AG20443 (cell line): ENCODE data around the gene CDC14A.
"Not testable (repeated sequence)": the region's sequence is repeated elsewhere in the genome, so short reads cannot be mapped to it uniquely, and the experiment has no call there.

Source experiments
- DNase-seq: peaks from one replicate; pipeline ENCODE4 v3.0.0; 2012; ENCODE audit warnings: low spot score, mixed read lengths

The CDC14A gene, protein sequence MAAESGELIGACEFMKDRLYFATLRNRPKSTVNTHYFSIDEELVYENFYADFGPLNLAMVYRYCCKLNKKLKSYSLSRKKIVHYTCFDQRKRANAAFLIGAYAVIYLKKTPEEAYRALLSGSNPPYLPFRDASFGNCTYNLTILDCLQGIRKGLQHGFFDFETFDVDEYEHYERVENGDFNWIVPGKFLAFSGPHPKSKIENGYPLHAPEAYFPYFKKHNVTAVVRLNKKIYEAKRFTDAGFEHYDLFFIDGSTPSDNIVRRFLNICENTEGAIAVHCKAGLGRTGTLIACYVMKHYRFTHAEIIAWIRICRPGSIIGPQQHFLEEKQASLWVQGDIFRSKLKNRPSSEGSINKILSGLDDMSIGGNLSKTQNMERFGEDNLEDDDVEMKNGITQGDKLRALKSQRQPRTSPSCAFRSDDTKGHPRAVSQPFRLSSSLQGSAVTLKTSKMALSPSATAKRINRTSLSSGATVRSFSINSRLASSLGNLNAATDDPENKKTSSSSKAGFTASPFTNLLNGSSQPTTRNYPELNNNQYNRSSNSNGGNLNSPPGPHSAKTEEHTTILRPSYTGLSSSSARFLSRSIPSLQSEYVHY

DNA sequence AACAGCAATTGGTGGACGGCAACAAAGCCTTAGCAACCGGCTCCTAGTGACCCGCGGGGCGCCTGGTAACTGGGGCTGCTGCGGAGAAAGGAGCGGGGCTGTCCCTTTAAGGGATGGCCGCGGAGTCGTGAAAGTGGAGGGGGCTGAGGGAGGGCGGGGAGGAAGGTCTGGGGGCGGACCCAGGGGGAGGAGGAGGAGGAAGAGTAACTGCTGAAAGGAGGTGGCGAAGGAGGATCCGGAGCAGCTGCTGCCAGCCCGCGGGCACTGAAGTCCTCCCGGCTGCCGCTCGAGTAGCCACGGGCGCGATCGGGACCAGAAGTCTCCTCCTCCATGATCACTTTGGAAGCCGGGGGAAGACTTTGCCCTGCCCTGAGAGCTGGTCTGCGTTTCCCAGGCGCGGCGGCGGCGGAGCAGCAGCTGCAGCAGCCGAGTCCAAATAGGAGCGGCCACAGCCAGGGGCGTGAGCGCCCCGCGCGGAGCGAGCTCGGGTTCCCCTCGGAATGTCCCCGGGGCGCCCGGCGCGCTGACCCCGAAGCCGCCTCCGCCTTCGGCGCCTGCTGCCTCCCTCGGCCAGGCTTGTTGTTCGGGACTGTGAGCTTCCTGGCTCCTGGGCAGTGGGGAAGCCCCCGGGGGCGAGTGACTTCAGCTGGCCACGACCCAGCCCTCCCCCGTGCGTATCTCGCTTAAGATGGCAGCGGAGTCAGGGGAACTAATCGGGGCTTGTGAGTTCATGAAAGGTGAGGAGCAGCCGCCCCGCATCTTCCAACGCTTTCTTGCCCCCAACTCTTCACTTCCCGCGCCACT is at the start of gene CDC14A:
Gene CDC14A (plus strand): TSS at position 240 of the 804 bp plus-strand sequence. CDS start 449 bp downstream, at position 689.
- peak; percentile 96 for DNase-seq

DNA sequence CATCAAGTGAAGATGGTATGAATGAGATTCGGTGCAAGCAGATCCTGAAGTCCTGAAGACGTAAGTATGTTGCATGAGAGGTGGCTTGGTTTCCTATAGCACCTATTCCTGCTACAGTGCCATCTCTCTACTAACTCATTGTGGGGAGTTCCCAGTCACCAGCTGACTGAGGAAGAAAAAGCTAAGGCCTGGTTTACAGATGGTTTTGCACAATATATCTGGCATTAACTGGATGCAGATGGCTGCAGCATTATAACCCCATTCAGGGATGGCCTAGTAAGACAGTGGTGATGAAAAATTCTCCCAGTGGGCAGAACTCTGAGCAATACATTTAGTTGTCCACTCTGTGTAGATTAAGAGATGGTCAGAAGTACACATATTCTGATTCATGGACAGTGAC is 49.6 kb upstream of the CDC14A start:
- peak; percentile 39 for DNase-seq

DNA sequence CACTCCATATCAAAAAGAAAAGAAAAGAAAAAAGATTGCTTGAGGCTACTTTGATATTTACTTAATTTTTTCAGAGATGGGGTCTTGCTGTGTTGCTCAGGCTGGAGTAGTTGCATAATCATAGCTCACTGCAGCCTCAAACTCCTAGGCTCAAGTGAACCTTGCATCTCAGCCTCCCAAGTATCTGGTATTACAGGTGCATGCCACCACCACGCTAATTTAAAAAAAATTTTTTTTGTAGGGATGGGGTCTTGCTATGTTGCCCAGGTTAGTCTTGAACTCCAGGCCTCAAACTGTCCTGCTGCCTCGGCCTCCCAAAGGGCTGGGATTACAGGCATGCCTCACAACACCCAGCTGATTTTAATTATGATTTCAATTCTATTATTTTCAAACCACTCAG is 48.1 kb upstream of the CDC14A start:
- DNase-seq, result no peak

DNA sequence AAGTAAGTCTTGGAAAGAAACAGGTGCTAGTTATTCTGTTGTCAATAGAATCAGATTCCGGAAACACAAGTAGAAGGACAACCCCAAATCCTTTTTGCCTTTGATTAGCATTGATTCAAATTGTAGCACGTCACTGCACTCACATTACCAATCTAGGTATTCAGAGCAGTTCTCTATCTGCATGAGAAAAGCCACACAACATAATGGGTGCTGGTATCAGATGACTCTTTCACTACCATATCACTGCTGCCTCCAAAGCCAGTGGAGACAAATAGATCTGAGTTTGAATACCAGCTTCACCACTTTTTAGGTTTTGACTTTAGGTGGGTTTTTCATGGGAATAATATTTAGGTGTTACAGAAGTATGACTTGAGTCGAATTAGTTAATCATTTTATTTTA is 47.4 kb upstream of the CDC14A start:
- no peak for DNase-seq

DNA sequence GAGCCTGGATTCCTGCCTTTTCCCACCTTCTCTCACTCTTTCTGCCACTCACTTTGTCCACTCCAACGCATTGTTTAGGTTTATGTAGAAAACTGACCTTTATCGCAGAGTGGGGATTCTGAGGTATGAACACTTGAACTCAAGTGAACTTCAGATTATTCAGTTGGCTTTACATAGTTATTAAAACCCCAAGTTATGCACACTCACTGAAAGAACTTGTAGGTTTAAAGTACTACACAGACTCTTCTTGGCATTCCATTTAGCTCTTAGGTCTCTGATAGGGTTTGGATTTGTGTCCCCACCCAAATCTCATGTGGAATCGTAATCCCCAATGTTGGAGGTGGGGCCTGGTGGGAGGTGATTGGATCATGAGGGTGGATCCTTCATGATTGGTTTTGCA is 46.4 kb upstream of the CDC14A start:
- no peak for DNase-seq

DNA sequence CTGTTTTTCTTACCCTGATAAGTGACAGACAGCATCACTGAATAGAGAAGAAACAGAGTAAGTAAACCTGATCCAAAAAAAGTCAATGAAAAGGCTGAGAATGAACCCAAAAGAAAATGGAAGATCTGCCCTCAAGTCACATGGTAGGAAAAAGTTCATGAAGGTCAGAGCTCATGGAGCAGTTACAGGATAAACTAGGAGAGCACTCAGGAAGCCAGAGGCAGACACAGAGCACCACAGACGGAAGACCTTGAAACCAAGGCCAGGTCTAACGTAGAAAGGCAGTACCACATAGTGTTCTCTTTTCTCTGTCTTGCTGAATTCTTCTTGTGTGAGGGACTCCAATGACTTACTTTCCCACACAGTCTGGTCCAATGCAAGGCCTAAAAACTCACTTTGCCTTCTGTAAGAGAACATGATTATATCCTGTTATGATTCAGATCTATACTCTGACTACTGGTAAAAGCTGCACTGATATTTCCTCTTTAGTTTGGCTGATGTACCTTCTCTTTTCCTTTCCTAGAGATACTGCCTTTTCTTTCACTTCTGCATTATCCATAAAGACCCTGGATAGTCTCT is 45.5 kb upstream of the CDC14A start:
- DNase-seq, result no peak

DNA sequence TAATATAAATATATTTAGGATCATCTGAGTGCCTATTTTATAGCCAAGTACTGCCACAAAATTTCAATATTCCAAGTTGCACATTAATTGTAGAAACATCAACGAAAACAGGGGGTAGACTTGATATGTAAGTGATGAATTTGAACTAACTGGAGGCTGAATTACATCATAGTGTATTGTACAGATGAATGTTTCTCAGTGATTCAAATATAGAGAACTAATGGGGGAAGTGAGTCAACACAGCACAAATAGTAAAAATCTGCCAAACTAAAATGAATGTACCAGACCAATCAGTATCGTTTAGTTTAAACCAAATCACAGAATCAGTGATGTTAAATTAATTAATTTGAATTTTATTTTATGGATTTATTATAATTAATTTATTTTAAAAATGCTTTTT is 43.5 kb upstream of the CDC14A start:
- peak; percentile 27 for DNase-seq

DNA sequence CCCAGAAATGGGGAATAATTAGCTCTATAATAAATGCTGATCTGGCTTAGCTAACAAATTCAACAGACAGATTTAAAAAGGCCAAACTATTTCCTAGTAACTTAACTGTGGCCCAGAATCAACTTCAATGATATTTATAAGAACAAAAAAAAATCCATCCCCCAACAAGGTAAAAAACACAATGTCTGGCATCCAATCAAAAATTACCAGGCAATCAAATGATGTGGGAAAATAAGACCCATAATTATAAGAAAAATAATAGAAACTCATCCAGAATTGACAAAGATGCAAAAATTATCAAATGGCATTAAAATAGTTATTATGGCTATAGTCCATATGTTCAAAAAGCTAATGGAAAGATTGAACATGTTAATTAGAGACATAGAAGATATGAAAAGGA is 42.4 kb upstream of the CDC14A start:
- no peak for DNase-seq

DNA sequence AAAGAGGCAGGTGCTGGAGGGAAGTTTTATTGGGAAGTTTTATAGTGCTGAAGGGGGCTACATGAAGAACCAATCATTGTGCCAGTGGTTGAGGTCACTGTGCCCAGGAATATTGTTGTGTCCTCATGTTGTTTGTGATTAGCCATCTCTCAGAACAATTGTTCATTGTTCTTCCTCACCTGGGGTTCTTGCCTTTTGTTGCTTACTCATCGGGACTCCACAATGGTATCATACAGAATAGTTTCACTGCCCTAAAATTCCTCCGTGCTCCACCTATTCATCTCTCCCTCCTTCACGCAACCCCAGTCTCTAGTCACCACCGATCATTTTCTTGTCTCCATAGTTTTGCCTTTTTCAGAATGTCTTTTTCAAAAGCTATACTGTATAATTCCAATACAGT is 38.9 kb upstream of the CDC14A start:
- no peak for DNase-seq

DNA sequence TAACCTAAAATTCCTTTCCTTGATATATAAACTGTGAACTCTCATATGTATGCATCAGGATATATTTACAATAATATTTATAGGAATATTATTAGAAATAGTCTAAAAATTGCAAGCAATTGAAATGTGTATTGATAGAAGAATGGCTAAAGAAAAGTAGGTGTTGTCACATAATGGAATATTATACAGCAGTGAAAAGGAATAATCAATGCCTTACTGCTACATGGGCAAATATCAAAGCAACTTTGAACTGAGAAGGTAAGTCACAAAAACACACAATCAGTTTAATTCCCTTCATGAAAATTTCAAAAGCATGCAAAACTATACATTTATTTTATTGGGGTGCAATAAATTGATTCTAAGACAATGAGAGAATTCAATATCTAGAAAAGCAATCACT is 35.7 kb upstream of the CDC14A start:
- DNase-seq, result no peak

DNA sequence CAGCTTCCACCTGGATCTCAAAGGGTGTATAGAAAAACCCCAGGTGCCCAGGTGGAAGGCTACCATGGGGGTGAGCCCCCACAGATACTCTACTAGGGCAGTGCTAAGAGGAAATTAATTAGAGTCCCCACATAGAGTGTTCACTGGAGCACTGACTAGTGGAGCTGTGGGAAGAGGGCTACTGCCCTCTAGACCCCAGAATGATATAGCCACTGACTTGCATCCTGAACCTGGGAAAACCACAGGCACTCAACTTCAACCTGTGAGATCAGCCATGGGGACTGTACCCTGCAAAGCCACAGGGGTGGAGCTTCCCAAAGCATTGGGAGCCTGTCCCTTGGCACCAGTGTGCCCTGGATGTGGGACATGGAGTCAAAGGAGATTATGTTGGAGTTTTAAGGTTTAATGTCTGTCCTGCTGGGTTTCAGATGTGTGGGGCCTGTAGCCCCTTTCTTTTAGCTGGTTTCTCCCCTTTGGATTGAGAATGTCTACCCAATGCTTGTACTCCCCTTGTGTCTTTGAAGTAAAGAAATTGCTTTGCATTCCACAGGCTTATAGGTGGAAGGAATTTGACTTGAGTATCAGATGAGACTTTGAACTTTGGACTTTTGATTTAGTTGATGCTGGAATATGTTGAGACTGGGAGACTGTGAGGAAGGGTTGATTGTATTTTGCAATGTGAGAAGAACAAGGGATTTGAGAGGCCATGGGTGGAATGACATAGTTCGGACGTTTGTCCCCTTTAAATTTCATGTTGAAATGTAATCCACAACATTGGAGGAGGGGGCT is 31.8 kb upstream of the CDC14A start:
- no peak for DNase-seq

DNA sequence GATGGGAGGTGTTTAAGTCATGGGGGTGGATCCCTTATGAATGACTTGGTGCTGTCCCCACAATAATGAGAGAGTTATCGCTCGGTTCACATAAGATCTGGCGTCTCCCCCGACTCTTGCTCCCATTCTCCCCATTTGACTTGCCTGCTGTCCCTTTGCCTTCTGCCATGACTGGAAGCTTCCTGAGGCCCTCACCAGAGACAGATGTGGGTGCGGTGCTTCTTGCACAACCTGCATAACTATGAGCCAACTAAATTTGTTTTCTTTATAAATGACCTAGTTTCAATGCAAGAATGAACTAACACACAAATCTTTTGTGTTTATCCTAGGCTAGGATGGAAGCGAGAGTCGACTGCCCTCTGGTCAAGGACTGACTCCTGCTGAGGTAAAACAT is 31.2 kb upstream of the CDC14A start:
- no peak for DNase-seq

DNA sequence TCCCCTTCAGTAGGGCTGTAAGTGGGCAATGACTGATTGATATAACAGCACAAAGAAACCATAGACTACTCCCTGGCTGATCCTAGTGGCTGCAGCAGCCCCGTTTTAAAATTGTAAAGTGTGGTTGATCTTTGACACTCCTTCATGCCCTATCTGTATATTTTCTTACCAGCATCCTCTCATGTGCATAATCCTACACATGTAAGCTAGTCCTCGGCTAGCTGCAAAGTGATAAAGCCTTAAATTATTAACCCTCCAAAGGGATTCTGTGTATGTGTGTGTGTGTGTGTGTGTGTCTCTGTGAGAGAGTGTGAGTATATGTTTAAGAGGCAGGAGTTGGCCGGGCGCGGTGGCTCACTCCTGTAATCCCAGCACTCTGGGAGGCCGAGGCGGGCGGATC is 30.8 kb upstream of the CDC14A start:
- no peak for DNase-seq

DNA sequence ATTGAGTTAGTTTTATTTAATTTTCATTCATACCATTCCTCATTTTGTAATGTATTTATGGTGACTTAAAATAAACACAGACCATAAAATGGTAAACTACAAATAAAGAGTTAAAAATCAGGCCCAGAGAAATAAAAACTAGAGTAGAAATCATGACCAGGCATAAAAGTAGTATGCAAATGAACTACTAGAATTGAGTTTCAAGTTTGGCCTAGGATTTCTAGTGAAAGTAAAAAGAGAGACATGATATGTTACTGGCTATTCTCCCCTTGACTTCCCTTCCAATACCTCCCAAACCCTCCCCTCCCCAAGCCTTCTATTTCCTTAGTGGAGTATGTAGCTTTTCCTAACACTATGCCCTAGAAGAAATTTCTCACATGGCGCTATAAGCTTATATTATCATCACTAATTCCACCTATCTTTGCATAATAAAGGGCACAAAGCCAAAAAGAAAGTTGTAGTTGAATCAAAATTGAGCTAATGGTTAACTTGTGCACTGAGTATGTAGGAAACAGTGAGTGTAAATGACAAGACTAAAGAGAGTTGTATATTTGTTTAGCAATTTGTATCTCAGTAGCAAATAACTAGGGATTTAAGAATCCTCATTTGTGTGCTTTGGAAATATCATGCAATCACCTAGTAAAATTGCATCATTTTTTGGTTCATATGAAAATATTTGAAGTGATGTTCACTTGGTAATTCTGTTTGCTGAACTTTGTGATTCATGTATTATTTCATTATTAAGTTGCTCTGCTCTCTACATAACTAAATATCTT is 29.7 kb upstream of the CDC14A start:
- peak; percentile 33 for DNase-seq

DNA sequence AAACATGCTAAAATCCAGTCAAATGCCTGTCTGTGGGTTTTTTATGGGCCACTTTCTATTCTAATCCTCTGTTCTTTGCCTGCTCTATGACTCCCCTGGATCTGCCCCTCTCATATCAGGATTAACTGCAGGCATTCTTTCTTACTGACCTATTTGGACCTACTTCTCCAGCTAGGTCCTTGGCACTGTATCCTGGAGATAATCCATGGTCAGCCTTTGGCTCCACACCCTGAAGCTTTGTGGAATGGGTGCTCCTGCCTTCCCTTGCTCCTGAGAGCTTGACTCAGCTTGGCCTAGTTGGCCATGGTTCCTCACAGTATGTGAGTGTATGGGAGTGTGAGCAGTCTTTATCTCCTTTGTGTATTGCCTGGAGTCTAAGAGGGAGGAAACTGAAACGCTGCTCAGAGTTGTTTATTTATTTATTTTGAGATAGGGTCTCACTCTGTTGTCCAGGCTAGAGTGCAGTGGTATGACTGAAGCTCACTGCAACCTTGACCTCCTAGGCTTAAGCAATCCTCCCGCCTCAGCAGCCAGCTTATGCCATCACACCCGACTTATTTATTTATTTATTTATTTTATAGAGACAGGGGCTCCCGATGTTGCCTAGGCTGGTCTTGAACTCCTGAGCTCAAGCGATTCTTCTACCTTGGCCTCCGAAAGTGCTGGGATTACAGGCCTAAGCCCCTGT is 28.7 kb upstream of the CDC14A start:
- DNase-seq, result peak; percentile 18

DNA sequence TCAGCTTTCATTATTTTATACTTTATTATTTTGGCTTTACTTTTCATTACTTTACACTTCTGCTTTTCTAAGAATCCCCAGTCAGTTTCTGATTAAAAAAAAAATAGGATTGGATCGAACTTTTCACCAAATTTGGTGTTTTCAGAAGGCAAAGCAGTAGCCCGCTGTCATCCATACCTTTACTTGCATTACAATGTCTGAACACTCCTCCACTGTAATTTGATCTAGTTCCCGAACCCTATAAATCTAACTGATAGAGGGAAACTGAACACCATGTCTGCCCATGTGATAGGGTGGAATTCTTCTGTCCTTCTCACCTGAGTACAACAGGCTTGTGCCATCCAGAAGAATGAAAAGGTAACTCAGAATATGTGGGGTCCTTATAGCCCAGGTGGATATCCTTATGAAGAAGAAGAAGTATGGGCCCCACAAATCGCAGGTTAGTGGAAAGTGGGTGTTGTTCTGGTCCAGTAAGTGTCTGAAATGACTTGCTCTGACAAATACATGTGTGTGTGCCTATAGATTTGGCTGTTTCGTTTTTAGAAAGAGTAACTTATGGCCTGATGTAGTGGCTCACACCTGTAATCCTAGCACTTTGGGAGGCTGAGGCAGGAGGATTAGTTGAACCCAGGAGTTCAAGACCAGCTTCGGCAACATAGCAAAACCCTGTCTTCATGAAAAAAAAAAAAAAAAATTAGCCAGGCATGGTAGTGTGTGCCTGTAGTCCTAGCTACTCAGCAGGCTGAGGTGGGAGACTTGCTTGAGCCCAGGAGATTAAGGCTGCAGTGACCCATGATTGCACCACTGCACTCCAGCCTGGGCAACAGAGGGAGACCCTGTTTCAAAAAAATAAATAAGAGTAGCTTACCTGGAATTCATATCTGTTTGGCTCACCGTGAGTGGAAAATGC is 26.6 kb upstream of the CDC14A start:
- no peak for DNase-seq

DNA sequence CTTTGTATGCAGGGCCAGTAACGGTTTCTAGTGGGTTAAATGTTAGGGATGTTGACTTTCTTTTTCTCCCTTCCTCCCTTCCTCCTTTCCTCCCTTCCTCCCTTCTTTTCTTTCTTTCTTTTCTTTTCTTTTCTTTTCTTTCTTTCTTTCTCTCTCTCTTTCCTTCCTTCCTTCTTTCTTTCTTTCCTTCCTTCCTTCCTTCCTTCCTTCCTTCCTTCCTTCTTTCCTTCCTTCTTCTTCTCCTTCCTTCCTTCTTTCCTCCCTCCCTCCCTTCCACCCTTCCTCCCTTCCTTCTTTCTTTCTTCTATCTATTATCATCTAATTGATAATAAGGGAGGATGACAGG is 26.0 kb upstream of the CDC14A start:
- DNase-seq, result not testable (repeated sequence)

DNA sequence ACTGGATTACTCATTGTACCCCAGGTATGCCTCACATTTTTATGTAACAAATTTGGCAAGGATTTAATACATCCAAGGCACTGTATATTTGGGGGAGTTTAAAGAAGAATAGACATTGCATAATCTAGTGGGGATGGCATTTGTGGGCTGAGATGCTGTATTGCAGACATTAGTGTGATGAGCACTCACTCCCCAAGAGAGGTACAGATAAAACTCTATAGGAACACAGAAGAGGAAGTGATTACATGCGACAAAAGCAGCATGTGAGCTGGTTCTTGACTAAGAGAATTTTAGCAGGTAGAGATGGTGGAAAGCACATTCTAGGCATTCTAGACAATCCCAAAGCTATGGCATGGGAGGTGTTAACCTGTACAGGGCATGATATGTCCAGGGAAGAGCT is 24.2 kb upstream of the CDC14A start:
- DNase-seq, result no peak

DNA sequence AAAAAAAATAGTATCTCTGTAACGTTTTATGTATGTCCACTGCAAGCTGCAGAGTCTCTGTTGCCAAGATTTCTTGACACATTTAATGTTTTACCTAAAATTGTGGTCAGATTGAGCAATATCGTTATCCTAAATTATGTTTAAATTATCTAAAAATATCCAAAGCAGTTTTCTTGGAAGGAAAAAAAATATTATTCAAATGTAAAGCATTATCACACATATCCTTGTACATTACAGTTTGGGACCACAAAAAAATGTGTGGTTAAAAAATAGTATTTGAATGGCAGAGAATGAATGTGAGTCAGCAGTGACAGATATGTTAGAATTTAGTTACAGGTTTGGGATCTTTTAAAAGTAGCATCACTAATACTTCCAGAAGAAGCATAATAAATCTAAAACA is 21.2 kb upstream of the CDC14A start:
- not testable (repeated sequence) for DNase-seq
